IgD-negative memory B cell (primary cell): ENCODE data around the gene ABCA1. TPM values are rescaled to one million over a fixed set of nuclear protein-coding genes. Genes with fewer than 3 reads are reported as not detected.
A peak's percentile ranks its signal among the peaks of the same experiment; 100 is the strongest.

Experiments
- H3K27ac Mint-ChIP-seq, 3 donors: one replicate each; pipeline ENCODE4 v1.8.0; 2020 to 2022; ENCODE audit warnings: mild to moderate bottlenecking in 3 of 3, mixed read lengths in 3 of 3, moderate library complexity in 1 of 3
- H3K27me3 Mint-ChIP-seq: one replicate; pipeline ENCODE4 v1.8.0; 2021; ENCODE audit warnings: mixed read lengths
- H3K36me3 Mint-ChIP-seq: one replicate; pipeline ENCODE4 v1.8.0; 2020; ENCODE audit warnings: mild to moderate bottlenecking, mixed read lengths
- H3K4me1 Mint-ChIP-seq, 3 donors: one replicate each; pipeline ENCODE4 v1.8.0; 2020 to 2022; ENCODE audit warnings: mixed read lengths in 3 of 3, mild to moderate bottlenecking in 1 of 3
- H3K4me3 Mint-ChIP-seq, 4 donors: one replicate each; pipeline ENCODE4 v1.8.0; 2020 to 2022; ENCODE audit warnings: mild to moderate bottlenecking in 4 of 4, mixed read lengths in 4 of 4, moderate library complexity in 3 of 4
- H3K9me3 Mint-ChIP-seq, 3 donors: one replicate each; pipeline ENCODE4 v1.8.0; 2020 to 2021; ENCODE audit warnings: mixed read lengths in 3 of 3, mild to moderate bottlenecking in 1 of 3
- polyA plus RNA-seq: library from polyadenylated mRNA; unstranded; fragments of 300-500 nt; fragmentation: Illumina TruSeq; gene quantifications from one replicate; pipeline ENCODE4 v1.2.3, GENCODE V29; 2021

The ABCA1 gene
- polyA plus RNA-seq, 1 donor from 2014 or later, result 1.3 TPM

GRCh38 chr9:104875320-104875719 lies 52.6 kb downstream of the ABCA1 start:
- Mint-ChIP-seq H3K36me3 (peaks cover 9% of the 10 kb centered on the region), H3K27ac (no peak overlapping the region), H3K9me3 (no peaks in the 10 kb centered on the region), H3K4me3 (no peak overlapping the region), H3K4me1 (peaks cover 0 to 5% (median under 1%) of the 10 kb centered on the region in 3 donors), H3K27me3 (no peaks in the 10 kb centered on the region)

GRCh38 chr9:104873489-104873850 lies 54.5 kb downstream of the ABCA1 start:
- H3K4me3 Mint-ChIP-seq, result no peak overlapping the region
- H3K27ac Mint-ChIP-seq, result no peak overlapping the region
- peaks cover 9 to 15% (median 13%) of the 10 kb centered on the region in 3 donors for H3K4me1 Mint-ChIP-seq
- no peaks in the 10 kb centered on the region for H3K27me3 Mint-ChIP-seq
- H3K9me3 Mint-ChIP-seq, result no peaks in the 10 kb centered on the region
- H3K36me3 Mint-ChIP-seq, result peaks cover 9% of the 10 kb centered on the region

DNA sequence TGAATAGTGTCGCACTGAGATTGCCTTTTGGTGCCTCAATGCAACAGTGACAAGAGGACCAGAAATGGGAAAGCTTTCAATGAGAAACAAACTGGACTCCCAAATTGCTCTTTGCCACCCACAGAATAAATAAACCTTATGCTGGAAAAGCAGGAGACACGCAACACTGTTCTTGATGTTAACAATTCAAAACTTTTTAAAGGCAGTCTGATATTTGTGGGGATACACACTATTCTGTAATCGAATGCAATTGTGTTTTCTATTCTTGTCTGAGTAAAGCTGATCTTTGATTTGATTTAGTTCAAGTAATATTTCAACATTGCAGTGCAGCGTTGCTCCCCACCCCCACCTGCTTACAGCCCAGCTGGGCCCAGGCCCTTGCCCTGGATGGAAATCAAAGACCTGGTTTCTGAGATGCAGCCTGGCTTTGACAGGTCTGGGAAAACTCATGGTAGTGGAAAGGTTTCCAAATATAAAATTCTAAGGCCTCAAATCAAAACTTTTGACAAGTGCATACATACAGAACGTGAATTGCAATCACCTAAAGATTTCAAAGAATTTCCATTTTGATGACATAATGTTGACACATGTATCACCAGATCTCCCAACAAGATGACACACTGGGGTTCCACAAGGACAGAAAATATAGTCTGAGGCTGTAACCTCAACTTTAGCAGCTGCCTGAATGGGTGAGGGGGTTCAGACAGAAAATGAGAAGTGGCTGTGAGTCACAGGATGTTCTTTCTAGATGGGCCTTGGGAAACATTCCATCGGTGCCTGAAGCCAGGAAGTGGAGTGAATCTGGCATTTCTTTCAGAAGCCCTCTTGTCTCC lies 55.1 kb downstream of the ABCA1 start:
- H3K36me3 Mint-ChIP-seq, result peaks cover 9% of the 10 kb centered on the region
- H3K27ac Mint-ChIP-seq, result no peak overlapping the region
- no peak overlapping the region for H3K4me3 Mint-ChIP-seq
- H3K9me3 Mint-ChIP-seq, result no peaks in the 10 kb centered on the region
- peaks cover 12 to 18% (median 16%) of the 10 kb centered on the region in 3 donors for H3K4me1 Mint-ChIP-seq
- H3K27me3 Mint-ChIP-seq, result no peaks in the 10 kb centered on the region

DNA sequence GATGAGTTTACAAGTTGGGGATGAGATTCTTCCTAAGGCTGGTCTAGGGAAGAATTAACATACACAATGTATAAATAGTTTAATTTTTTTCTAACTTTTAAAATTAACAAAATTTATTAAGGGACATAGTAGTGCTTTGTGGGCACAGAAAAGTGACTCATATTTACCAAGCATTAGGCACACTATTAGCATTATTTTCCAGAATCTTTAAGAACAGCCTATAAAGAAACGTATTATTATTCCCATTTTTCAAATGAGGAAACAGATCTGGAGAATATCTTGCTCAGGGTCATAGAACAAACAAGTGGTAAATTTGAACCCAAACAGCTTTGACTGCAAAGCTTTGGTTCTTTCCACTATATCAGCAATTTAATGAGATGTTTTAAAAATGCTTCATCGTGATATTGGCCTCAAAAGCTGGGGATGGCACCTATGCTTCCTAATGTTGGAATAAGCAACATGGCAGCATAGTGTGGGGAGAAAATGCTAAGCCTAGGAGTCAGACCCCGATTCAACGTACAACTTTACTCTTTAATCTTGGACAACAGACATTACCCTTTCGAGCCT lies 55.9 kb downstream of the ABCA1 start:
- Mint-ChIP-seq H3K27ac (no peak overlapping the region), H3K27me3 (no peaks in the 10 kb centered on the region), H3K9me3 (no peaks in the 10 kb centered on the region), H3K36me3 (peaks cover 9% of the 10 kb centered on the region), H3K4me3 (no peak overlapping the region), H3K4me1 (peaks cover 12 to 18% (median 16%) of the 10 kb centered on the region in 3 donors)

DNA sequence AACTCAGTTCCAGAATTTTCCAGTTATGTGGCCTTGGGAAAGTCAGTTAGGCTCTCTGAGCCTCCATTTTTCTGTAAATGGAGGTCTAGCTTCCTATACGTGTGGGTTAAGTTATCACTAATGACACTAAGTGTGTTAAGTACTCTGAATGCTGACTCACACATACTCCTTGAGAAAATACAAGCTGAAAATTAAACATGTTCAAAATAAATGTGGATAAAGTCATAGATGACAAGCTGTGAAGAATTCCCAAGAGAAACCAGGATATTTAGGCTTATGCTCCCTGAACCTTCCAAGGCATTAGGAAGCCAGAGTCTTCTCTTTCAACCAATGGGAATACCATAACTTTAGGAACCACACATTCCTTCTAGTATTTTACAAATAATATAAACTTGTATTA lies 58.1 kb downstream of the ABCA1 start:
- Mint-ChIP-seq H3K27ac (no peak overlapping the region), H3K4me3 (no peak overlapping the region), H3K27me3 (no peaks in the 10 kb centered on the region), H3K9me3 (no peaks in the 10 kb centered on the region), H3K4me1 (peaks cover 15 to 20% (median 16%) of the 10 kb centered on the region in 3 donors), H3K36me3 (no peaks in the 10 kb centered on the region)

DNA sequence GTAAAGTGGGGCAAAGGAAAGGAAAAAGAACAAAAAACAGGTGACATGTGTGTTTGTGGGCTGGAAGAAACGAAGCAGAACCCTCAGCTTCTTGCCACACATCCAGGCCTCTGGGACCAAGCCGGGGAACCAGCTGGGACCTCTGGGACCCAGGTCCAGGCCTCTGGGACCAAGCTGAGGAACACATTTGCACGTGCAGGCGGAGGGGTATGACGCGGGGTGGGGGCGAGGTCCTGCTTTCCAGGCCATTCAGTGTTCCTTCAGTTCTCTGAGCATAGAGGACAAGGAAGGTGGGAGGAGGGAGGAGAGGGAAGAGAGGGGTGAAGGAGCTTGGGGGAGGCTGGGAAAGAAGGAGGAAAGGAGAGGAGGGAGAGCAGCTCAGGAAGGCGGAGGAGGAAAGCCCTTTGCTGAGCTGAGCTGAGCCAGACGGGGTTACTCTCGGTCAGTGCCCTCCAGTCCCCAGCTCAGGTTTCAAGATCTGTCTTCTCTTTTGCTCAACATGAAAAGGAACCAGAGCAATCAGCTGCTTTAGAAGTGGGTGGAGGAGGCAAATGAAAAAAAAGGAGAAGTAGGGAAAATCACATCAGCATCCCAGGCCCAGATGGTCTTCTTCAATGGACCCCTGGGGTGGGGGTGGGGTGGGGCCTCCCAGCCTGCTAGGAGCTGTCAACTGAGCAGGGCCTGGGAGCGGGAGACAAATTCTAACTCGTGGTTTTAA lies 59.1 kb downstream of the ABCA1 start:
- Mint-ChIP-seq H3K4me1 (peaks cover 15 to 20% (median 16%) of the 10 kb centered on the region in 3 donors), H3K27ac (peak overlapping the region; percentile 73 to 89 (median 76)), H3K9me3 (no peaks in the 10 kb centered on the region), H3K36me3 (no peaks in the 10 kb centered on the region), H3K4me3 (peak overlapping the region in 3 of 4 donors; percentile 15 to 88 (median 78)), H3K27me3 (no peaks in the 10 kb centered on the region)

DNA sequence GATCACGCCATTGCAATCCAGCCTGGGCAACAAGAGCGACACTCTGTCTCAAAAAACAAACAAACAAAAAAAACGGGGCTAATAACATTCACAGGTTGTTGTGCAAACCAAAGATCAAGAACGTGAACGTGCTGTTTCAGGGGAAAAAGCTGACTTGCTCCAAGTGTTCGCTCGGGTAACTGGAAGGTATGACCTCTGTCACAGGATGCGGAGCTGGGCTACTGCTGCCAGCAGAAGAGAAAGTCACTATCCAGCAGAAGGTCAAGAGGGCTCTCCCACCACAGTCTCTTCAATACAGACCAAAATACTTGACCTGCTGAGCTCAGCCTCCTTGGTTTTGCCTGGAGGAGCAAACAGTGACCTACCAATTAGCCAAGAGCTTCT lies 59.7 kb downstream of the ABCA1 start:
- H3K36me3 Mint-ChIP-seq, result no peaks in the 10 kb centered on the region
- no peaks in the 10 kb centered on the region for H3K9me3 Mint-ChIP-seq
- H3K27ac Mint-ChIP-seq, result peak overlapping the region; percentile 73 to 89 (median 76)
- H3K27me3 Mint-ChIP-seq, result no peaks in the 10 kb centered on the region
- H3K4me1 Mint-ChIP-seq, result peaks cover 16 to 23% (median 17%) of the 10 kb centered on the region in 3 donors
- peak overlapping the region in 2 of 4 donors; percentile 78 to 82 for H3K4me3 Mint-ChIP-seq

- Mint-ChIP-seq H3K27ac (peak overlapping the region in 1 of 3 donors; percentile 43), H3K4me1 (peaks cover 17 to 26% (median 19%) of the 10 kb centered on the region in 3 donors), H3K27me3 (no peaks in the 10 kb centered on the region), H3K36me3 (no peaks in the 10 kb centered on the region), H3K9me3 (no peaks in the 10 kb centered on the region), H3K4me3 (no peak overlapping the region)
Observed at GRCh38 chr9:104866191-104866590, 61.8 kb downstream of the ABCA1 start.

- Mint-ChIP-seq H3K27ac (no peak overlapping the region), H3K9me3 (no peaks in the 10 kb centered on the region), H3K4me1 (peaks cover 21 to 28% (median 24%) of the 10 kb centered on the region in 3 donors), H3K4me3 (no peak overlapping the region), H3K36me3 (peaks cover 1% of the 10 kb centered on the region), H3K27me3 (no peaks in the 10 kb centered on the region)
Observed at GRCh38 chr9:104864675-104865104, 63.3 kb downstream of the ABCA1 start.

GRCh38 chr9:104863180-104863883 lies 64.6 kb downstream of the ABCA1 start:
- H3K4me1 Mint-ChIP-seq, result peaks cover 11 to 16% (median 14%) of the 10 kb centered on the region in 3 donors
- peaks cover 4% of the 10 kb centered on the region for H3K36me3 Mint-ChIP-seq
- H3K27ac Mint-ChIP-seq, result peak overlapping the region in 2 of 3 donors; percentile 0 to 4
- no peak overlapping the region for H3K4me3 Mint-ChIP-seq
- no peaks in the 10 kb centered on the region for H3K9me3 Mint-ChIP-seq
- no peaks in the 10 kb centered on the region for H3K27me3 Mint-ChIP-seq

- peaks cover 7% of the 10 kb centered on the region for H3K36me3 Mint-ChIP-seq
- H3K4me3 Mint-ChIP-seq, result no peak overlapping the region
- no peaks in the 10 kb centered on the region for H3K9me3 Mint-ChIP-seq
- H3K4me1 Mint-ChIP-seq, result peaks cover 9 to 13% (median 12%) of the 10 kb centered on the region in 3 donors
- no peaks in the 10 kb centered on the region for H3K27me3 Mint-ChIP-seq
- no peak overlapping the region for H3K27ac Mint-ChIP-seq
Observed at GRCh38 chr9:104861397-104861796, 66.6 kb downstream of the ABCA1 start.

GRCh38 chr9:104860263-104860662 lies 67.7 kb downstream of the ABCA1 start:
- Mint-ChIP-seq H3K9me3 (no peaks in the 10 kb centered on the region), H3K36me3 (peaks cover 9% of the 10 kb centered on the region), H3K27me3 (no peaks in the 10 kb centered on the region), H3K4me3 (peak overlapping the region in 1 of 4 donors; percentile 9), H3K27ac (no peak overlapping the region), H3K4me1 (peaks cover 6 to 13% (median 12%) of the 10 kb centered on the region in 3 donors)

DNA sequence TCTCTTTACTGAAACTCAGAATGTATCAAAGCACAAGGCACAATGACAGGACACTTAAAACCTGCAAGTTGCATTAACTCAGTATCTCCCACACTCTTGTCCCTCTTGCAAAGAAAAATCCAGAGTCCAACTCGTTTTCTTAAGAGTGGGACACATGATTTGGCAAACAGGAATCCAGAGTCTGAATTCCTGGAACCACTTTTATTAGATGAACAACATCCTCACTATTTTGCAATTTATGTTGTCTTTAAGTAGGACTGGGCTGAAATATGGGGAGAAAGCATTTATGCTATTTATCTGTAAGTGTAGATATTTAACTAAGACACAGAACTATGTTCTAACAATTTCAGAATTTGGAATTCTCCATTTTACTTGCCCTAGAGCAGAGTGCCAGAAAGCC lies 69.1 kb downstream of the ABCA1 start:
- H3K9me3 Mint-ChIP-seq, result no peaks in the 10 kb centered on the region
- H3K4me3 Mint-ChIP-seq, result no peak overlapping the region
- H3K27me3 Mint-ChIP-seq, result no peaks in the 10 kb centered on the region
- H3K4me1 Mint-ChIP-seq, result peaks cover 6 to 13% (median 12%) of the 10 kb centered on the region in 3 donors
- no peak overlapping the region for H3K27ac Mint-ChIP-seq
- H3K36me3 Mint-ChIP-seq, result peaks cover 9% of the 10 kb centered on the region

- no peaks in the 10 kb centered on the region for H3K9me3 Mint-ChIP-seq
- H3K36me3 Mint-ChIP-seq, result peaks cover 9% of the 10 kb centered on the region
- H3K27ac Mint-ChIP-seq, result no peak overlapping the region
- no peak overlapping the region for H3K4me3 Mint-ChIP-seq
- no peaks in the 10 kb centered on the region for H3K27me3 Mint-ChIP-seq
- H3K4me1 Mint-ChIP-seq, result peaks cover 5 to 11% (median 9%) of the 10 kb centered on the region in 3 donors
Observed at GRCh38 chr9:104858271-104858670, 69.7 kb downstream of the ABCA1 start.
